ENCODE data around the gene IL1RAP.
A peak's percentile ranks its signal among the peaks of the same experiment; 100 is the strongest.
"Not testable (repeated sequence)": the region's sequence is repeated elsewhere in the genome, so short reads cannot be mapped to it uniquely, and the experiment has no call there.

The IL1RAP gene

DNA sequence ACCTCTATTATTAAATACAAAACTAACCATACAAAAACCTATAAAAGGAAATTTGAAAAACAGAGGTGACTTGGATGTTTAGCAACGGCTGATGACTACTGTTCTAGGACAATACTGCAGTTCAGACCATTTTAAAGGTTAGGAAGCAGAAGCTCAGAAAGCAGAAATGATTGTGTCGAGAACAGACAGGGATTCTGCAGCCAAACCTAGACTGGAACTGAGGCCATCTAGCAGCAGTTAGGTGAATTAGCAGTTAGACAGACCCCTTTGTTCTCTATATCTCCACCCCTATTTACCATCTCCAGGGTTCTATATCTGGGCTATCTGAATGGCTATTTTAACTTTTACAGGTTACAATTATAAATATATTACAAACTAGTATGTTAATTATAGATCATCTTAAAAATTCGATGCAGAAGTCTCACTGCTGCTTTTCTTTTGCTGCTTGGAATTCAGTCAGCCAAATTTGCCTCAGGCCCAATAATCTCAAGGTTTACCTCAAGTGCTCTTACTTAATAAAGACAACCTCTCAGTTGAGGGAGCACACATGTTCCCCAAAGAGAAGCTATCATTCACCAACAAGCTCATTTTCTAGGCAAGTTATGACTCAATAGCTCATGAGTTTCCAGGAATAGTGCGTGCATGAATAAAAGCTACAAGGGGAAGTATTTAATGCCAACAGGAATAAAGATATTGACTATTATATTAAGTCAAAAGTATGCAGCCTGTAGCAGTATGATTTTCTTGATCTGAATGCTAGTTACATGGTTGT is 9.3 kb upstream of the IL1RAP start:
- Histone ChIP-seq H3K27ac (no peak overlapping the region), H4K20me1 (no peaks in the 10 kb centered on the region)
- TF ChIP-seq Cebpa-rat (IDR thresholded peaks at IDR 0.05): no peak

DNA sequence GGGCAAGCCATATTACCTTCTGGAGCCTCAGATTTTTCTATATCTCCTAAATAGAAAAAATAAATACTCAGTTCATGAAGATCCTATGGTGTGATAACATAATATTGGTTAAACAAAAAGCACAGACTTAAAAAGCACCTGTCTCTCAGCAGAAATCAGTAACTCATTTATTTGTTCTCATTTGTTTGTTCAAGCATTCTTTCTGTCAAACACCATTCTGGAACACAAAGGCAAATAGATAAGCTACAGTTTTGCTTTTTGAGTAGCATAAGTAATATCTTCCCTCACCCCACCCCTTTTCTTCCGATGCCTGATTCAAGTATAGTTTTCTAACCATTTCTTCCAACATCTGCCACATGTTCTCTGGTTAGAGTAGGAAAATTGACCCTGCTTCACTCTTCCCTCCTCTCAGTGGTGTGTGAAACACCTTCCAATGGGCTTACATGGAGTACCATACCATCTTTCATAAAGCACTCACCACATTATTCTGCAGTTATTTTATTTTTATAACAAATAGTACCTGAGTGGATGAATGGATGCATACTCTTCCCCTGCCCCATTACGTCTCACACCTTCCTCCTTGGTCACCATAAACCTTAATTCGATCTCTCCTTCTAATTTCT is 8.4 kb upstream of the IL1RAP start:
- Histone ChIP-seq H3K27ac (no peak overlapping the region), H3K4me2 (peak overlapping the region in 3 of 11 experiments; percentile 49 to 79 (median 71); a peak in 4 of 22 replicates), H3K36me3 (no peaks in the 10 kb centered on the region), H3K27me3 (no peaks in the 10 kb centered on the region), H4K20me1 (no peaks in the 10 kb centered on the region), H3K4me3 (no peak overlapping the region), H3K4me1 (peaks cover 0 to 37% (median 0%) of the 10 kb centered on the region in 10 experiments; a peak in 8 of 20 replicates), H3K9me3 (replicated peaks in 1 of 11) (no peaks in the 10 kb centered on the region), H3K9ac (no peak overlapping the region)
- no peak for TF ChIP-seq Cebpa-rat (IDR thresholded peaks at IDR 0.05)

More for the DNA sequence above, 9.3 kb upstream of the IL1RAP start:
- Histone ChIP-seq H3K9ac (no peak overlapping the region), H3K27me3 (no peaks in the 10 kb centered on the region), H3K9me3 (replicated peaks in 1 of 11) (no peaks in the 10 kb centered on the region), H3K4me3 (no peak overlapping the region), H3K4me2 (peak overlapping the region in 4 of 11 experiments; percentile 19 to 79 (median 60); a peak in 7 of 22 replicates), H3K36me3 (no peaks in the 10 kb centered on the region), H3K4me1 (peaks cover 0 to 37% (median 0%) of the 10 kb centered on the region in 10 experiments; a peak in 8 of 20 replicates)

DNA sequence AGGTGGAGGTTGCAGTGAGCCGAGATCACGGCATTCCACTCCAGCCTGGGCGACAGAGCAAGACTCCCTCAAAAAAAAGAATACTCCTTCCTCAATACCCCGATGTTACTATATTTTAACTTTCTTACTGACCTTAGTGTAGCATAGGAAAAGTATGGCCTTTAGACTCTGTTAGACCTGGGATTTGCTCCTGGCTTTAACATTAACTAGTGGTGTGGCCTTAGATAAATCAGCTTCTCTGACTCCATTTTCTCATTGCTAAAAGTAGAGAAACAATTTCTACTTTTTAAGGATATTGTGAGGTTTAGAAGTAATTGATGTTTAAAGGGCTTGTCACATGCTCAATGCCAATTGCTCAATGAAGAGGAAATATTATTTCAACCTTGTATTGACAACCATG is 7.6 kb upstream of the IL1RAP start:
- TF ChIP-seq Cebpa-rat (IDR thresholded peaks at IDR 0.05): no peak
- H3K4me2 ChIP-seq: no peak overlapping the region
- no peaks in the 10 kb centered on the region for H4K20me1 ChIP-seq
- no peaks in the 10 kb centered on the region for H3K9me3 ChIP-seq (replicated peaks in 1 of 11)
- no peak overlapping the region for H3K27ac ChIP-seq
- no peaks in the 10 kb centered on the region for H3K36me3 ChIP-seq
- H3K27me3 ChIP-seq: no peaks in the 10 kb centered on the region
- no peak overlapping the region for H3K9ac ChIP-seq
- H3K4me3 ChIP-seq: no peak overlapping the region
- H3K4me1 ChIP-seq: peaks cover 0 to 37% (median 0%) of the 10 kb centered on the region in 10 experiments; a peak in 8 of 20 replicates

DNA sequence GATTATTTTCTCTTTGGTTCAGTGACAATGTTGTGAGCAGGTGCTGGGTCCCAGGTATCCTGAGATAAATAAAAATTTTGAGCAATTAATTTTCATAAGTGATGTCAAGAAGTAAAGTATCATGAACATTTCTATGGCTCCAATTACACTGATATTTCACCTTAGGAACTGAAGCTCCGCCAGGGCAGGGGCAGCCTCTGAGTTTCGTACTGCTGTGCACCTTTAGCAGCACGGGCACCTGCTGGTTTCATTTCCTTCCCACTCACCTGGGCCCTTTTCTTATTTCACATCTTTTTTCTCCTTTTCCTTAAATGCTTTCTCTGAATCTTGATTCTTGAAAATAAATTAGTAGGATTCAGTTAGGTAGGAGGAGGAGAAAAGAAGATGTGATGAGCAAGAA is 1.2 kb upstream of the IL1RAP start:
- Histone ChIP-seq H4K20me1 (peaks cover 0 to 32% (median 5%) of the 10 kb centered on the region in 11 experiments; a peak in 7 of 22 replicates), H3K27me3 (no peaks in the 10 kb centered on the region), H3K9me3 (replicated peaks in 1 of 11) (no peaks in the 10 kb centered on the region), H3K27ac (peak overlapping the region in 8 of 11 experiments; percentile 73 to 85 (median 78); a peak in 11 of 22 replicates), H3K4me2 (peak overlapping the region in 8 of 11 experiments; percentile 81 to 98 (median 94); a peak in 13 of 22 replicates), H3K4me3 (no peak overlapping the region), H3K4me1 (peaks cover 8 to 43% (median 34%) of the 10 kb centered on the region in 10 experiments; a peak in 18 of 20 replicates), H3K36me3 (no peaks in the 10 kb centered on the region), H3K9ac (no peak overlapping the region)
- no peak for TF ChIP-seq Cebpa-rat (IDR thresholded peaks at IDR 0.05)

DNA sequence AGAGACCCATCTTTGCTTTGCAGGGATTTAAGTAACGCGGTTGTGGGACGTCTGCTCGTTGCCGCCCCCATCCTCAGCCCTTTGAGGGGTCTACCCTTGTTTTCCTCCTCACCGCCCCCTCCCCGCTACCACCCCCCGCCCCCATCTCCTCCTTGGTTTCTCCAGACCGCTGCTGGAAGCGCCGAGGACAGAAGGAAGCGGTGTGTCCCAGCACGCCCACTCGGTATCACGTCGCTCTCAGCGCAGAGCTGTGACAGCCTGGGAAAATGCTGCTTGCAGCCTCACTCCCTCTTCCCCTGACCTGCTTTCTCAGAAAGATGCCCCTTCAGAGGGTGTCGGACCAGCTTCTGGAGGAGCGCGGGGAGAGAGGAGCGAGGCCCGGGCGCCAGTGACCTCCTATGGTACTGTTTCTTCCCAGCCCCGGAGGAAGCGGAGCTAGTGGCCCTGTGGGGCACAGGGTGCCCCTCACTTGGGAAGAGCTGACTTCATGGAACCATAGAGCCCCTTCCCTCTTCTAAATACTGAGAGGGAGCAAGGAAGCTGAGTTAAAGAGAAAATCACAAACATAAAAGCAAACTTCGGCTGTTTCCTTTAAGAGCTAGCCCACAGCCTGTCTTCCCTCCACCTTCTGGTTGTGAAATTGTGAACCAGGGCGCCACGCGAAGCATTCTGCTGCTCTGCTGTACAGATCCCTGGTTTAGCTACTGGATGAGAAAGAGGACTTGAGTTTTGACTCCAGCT is 698 bp downstream of the IL1RAP start:
- Histone ChIP-seq H3K27me3 (no peaks in the 10 kb centered on the region), H3K4me2 (peak overlapping the region; percentile 81 to 98 (median 95)), H3K4me3 (peak overlapping the region; percentile 78 to 96 (median 91)), H3K4me1 (peaks cover 8 to 47% (median 39%) of the 10 kb centered on the region in 10 experiments; a peak in 18 of 20 replicates), H3K36me3 (peaks cover 0 to 12% (median 0%) of the 10 kb centered on the region in 11 experiments; a peak in 7 of 22 replicates), H3K27ac (peak overlapping the region; percentile 15 to 85 (median 76); a peak in 21 of 22 replicates), H3K9me3 (replicated peaks in 1 of 11) (peaks cover 0 to 9% (median 3%) of the 10 kb centered on the region in 11 experiments; a peak in 7 of 22 replicates), H4K20me1 (peaks cover 0 to 40% (median 5%) of the 10 kb centered on the region in 11 experiments; a peak in 7 of 22 replicates), H3K9ac (peak overlapping the region; percentile 83 to 87 (median 85))
- TF ChIP-seq Cebpa-rat (IDR thresholded peaks at IDR 0.05): no peak

DNA sequence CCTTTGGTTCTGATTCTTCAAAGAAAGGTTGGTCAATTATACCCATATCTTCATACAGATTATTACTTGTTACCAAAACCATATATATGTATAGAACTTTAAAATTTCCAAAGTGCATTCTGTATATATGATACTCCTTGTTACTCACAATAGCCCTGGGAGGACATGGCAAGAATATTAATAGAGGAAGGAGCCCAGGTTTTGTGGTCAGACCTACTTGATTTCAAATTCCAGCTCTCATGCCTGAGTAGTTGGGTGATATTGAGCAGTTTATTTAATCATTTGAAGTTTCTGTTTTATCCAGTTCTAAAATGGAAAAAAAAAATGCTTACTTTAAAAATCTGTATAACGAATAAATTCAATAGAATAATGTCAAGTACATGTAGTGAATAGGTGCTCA is 2.5 kb downstream of the IL1RAP start:
- Histone ChIP-seq H3K4me2 (peak overlapping the region in 8 of 11 experiments; percentile 81 to 98 (median 96); a peak in 16 of 22 replicates), H3K27me3 (no peaks in the 10 kb centered on the region), H3K36me3 (peaks cover 0 to 24% (median 0%) of the 10 kb centered on the region in 11 experiments; a peak in 7 of 22 replicates), H3K9ac (no peak overlapping the region), H4K20me1 (peaks cover 0 to 40% (median 5%) of the 10 kb centered on the region in 11 experiments; a peak in 7 of 22 replicates), H3K4me3 (peak overlapping the region in 3 of 10 experiments; percentile 90 to 93 (median 92); a peak in 5 of 20 replicates), H3K27ac (no peak overlapping the region), H3K4me1 (peaks cover 8 to 47% (median 39%) of the 10 kb centered on the region in 10 experiments; a peak in 18 of 20 replicates), H3K9me3 (replicated peaks in 1 of 11) (peaks cover 0 to 9% (median 3%) of the 10 kb centered on the region in 11 experiments; a peak in 7 of 22 replicates)
- no peak for TF ChIP-seq Cebpa-rat (IDR thresholded peaks at IDR 0.05)

DNA sequence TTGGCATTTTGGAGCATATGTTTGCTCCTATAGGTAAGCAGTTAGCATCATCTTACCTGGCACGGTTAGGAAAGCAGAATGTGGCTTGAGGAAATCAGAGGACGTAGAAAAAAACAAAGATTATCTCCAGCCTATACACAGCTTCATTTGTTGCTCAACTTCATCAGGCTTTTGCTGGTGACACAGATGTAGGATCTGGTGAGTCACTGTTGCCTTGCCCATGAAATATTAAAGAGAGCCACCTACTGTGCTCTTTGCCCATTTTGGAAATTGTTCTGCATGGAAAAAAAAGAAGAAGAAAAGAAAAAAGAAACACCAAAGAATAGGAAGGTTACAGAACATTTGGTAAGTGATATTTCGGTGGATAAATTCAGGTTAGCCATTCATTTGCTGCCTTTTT is 3.8 kb downstream of the IL1RAP start:
- Histone ChIP-seq H3K9ac (peak overlapping the region in 1 of 11 experiments; percentile 15; a peak in 1 of 22 replicates), H3K36me3 (peaks cover 0 to 31% (median 0%) of the 10 kb centered on the region in 11 experiments; a peak in 7 of 22 replicates), H3K4me3 (peak overlapping the region in 2 of 10 experiments; percentile 10 to 21; a peak in 1 of 20 replicates), H4K20me1 (peaks cover 0 to 40% (median 5%) of the 10 kb centered on the region in 11 experiments; a peak in 7 of 22 replicates), H3K4me1 (peaks cover 8 to 45% (median 38%) of the 10 kb centered on the region in 10 experiments; a peak in 18 of 20 replicates), H3K27me3 (no peaks in the 10 kb centered on the region), H3K9me3 (replicated peaks in 1 of 11) (peaks cover 0 to 9% (median 3%) of the 10 kb centered on the region in 11 experiments; a peak in 7 of 22 replicates), H3K4me2 (peak overlapping the region in 8 of 11 experiments; percentile 8 to 97 (median 73); a peak in 13 of 22 replicates), H3K27ac (peak overlapping the region in 3 of 11 experiments; percentile 11 to 51 (median 47); a peak in 5 of 22 replicates)
- TF ChIP-seq Cebpa-rat (IDR thresholded peaks at IDR 0.05): peak in 2 of 11 experiments; percentile 21 to 56; a peak in 1 of 22 replicates

DNA sequence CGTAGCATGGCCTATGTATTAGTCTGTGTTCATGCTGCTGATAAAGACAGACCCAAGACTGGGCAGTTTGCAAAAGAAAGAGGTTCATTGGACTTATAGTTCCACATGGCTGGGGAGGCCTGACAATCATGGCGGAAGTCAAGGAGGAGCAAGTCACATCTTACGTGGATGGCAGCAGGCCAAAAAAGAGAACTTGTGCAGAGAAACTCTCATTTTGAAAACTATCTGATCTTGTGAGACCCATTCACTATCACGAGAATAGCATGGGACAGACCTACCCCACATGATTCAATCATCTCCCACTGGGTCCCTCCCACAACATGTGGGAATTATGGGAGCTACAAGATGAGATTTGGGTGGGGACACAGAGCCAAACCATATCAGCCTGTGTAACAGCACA is 4.6 kb downstream of the IL1RAP start:
- not testable (repeated sequence) for H3K27ac ChIP-seq

More for the DNA sequence above, 4.6 kb downstream of the IL1RAP start:
- not testable (repeated sequence) for H3K27me3 ChIP-seq, H3K4me2 ChIP-seq, H3K4me3 ChIP-seq, H3K9ac ChIP-seq
- Histone ChIP-seq H3K9me3 (replicated peaks in 1 of 11) (peaks cover 0 to 14% (median 5%) of the 10 kb centered on the region in 11 experiments; a peak in 13 of 22 replicates), H3K36me3 (peaks cover 0 to 38% (median 0%) of the 10 kb centered on the region in 11 experiments; a peak in 7 of 22 replicates), H3K4me1 (peaks cover 6 to 38% (median 30%) of the 10 kb centered on the region in 10 experiments; a peak in 16 of 20 replicates), H4K20me1 (peaks cover 0 to 40% (median 5%) of the 10 kb centered on the region in 11 experiments; a peak in 7 of 22 replicates)
